VCaP (cell line): ENCODE results near the gene KIF13A.

Experiments used
- H3K27ac ChIP-seq: fragments of 450-650 bp; 2 replicates; pipeline ENCODE4 v1.5.1; 2017
- CTCF ChIP-seq: fragments of 450-650 bp; conservative IDR thresholded peaks from 2 replicates; pipeline ENCODE4 v1.5.1; 2017; ENCODE audit warnings: mild to moderate bottlenecking, moderate library complexity

The KIF13A gene

GRCh38 chr6:17842934-17843821, 144.3 kb downstream of the KIF13A start:
- no peak for TF ChIP-seq CTCF
- H3K27ac ChIP-seq: no peak overlapping the region

GRCh38 chr6:17842014-17842776, 145.2 kb downstream of the KIF13A start:
- no peak for TF ChIP-seq CTCF
- no peak overlapping the region for H3K27ac ChIP-seq

GRCh38 chr6:17839513-17840223, 147.8 kb downstream of the KIF13A start:
- no peak for TF ChIP-seq CTCF
- no peak overlapping the region for H3K27ac ChIP-seq

- no peak for TF ChIP-seq CTCF
- no peak overlapping the region for H3K27ac ChIP-seq
Observed at GRCh38 chr6:17836293-17836692, 151.1 kb downstream of the KIF13A start.

GRCh38 chr6:17835784-17836183, 151.7 kb downstream of the KIF13A start:
- H3K27ac ChIP-seq: no peak overlapping the region
- TF ChIP-seq CTCF: no peak

- no peak for TF ChIP-seq CTCF
- H3K27ac ChIP-seq: no peak overlapping the region
Observed at GRCh38 chr6:17831135-17831534, 156.3 kb downstream of the KIF13A start.

DNA sequence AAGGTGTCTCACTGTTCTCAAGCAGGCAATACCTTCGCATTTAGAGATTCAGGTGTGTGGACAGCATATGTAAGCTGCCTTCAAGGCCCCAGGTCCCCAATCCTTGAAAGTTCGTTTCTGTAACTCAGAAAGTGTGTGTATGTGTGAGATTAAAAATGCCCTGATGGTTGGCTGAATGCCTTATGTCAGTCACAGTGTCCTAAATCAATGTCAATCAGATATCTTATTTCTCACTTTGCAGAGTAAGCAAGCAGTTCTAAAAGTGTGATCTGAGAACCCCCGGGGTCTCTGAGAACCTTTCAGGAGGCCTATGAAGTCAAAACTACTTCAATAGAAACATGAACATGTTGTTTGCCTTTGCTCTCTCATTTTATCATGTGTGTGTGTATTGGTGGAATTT, 157.5 kb downstream of the KIF13A start:
- no peak overlapping the region for H3K27ac ChIP-seq
- no peak for TF ChIP-seq CTCF
